Psoas muscle (tissue), 8 donors: ENCODE measurements around the gene PDP2. TPM values are rescaled to one million over a fixed set of nuclear protein-coding genes. Genes with fewer than 3 reads are reported as not detected.

ENCODE experiments used
- ATAC-seq, 4 donors: fragments of 200-7000 bp; cut with Tn5 transposase; one replicate each; pipeline ENCODE4 v1.9.1; 2020; ENCODE audit warnings: moderate library complexity in 3 of 4, mild to moderate bottlenecking in 2 of 4
- DNase-seq, 2 donors: peaks; one replicate each; pipeline ENCODE4 v3.0.0-alpha.2; 2020
- H3K27ac ChIP-seq: fragments of 200-600 bp; one replicate; pipeline ENCODE4 v1.8.0; 2022
- H3K27me3 ChIP-seq, 3 donors: fragments of 200-600 bp in 1 of 3; one replicate each; pipeline versions ENCODE4 v1.6.1 to v1.8.0; 2013 to 2022; ENCODE audit warnings: low read length in 2 of 3, mild to moderate bottlenecking in 2 of 3, moderate library complexity in 1 of 3; ENCODE audit not compliant: insufficient read depth in 3 of 3
- H3K36me3 ChIP-seq, 2 donors: fragments of 200-600 bp in 1 of 2; one replicate each; pipeline versions ENCODE4 v1.6.1 to v1.8.0; 2013 to 2022; ENCODE audit warnings: low read depth in 1 of 2, mild to moderate bottlenecking in 1 of 2, moderate library complexity in 1 of 2; ENCODE audit not compliant: insufficient read depth in 1 of 2
- H3K4me1 ChIP-seq: fragments of 200-600 bp; one replicate; pipeline ENCODE4 v1.8.0; 2022
- H3K4me3 ChIP-seq: fragments of 200-600 bp; one replicate; pipeline ENCODE4 v1.8.0; 2022; ENCODE audit warnings: mild to moderate bottlenecking
- H3K9me3 ChIP-seq: fragments of 200-600 bp; one replicate; pipeline ENCODE4 v1.8.0; 2022
- WGBS, 3 donors: extraction: QIAGEN DNeasy Blood & Tissue Kit; methylation state at CpG; one replicate each; pipeline versions ENCODE4 v1.1.6 to v1.1.7; 2013; 5-methylcytosine and 5-hydroxymethylcytosine counted together
- intact Hi-C, 2 donors: fragments of 100-400 bp; cut with DNase I; formaldehyde crosslinking; loops; one replicate each; pipeline versions ENCODE4 v1.11.0 to v1.14.2; 2022
- polyA plus RNA-seq, 3 donors: library from polyadenylated mRNA; stranded (reverse); fragments of 200-250 nt; gene quantifications; one replicate each; pipeline ENCODE4 v1.2.3, GENCODE V29; 2013
- total RNA-seq, 4 donors: library from RNA; stranded (reverse); fragmentation: NEBNext Ultra II Directional in 2 of 4; extraction: Animal tissue kit (Norgen Biotek cat#: 25700) in 2 of 4; gene quantifications; one replicate each; pipeline versions ENCODE4 v1.2.1 to v1.2.4, GENCODE V29; 2021 to 2023
- TF ChIP-seq, protein P1 (sequence below): fragments of 200-600 bp; IDR thresholded peaks from one replicate; pipeline ENCODE4 v1.8.0; 2022; ENCODE audit warnings: antibody characterized with exemption
- donor health status: healthy with polysubstance abuse.
- donor health status: DM: no; HTN: no; CAD: no; lungs with moderate emphysema.
- donor health status: Bipolar disorder and iron deficiency.
- donor health status: healthy.
- donor health status: DM: yes; HTN: yes; CAD: no.
- donor health status: DM: no; HTN: no; CAD: no.
- donor health status: DM: no; HTN: no; CAD: no.
- donor health status: DM: yes; HTN: yes; CAD: no.

PDP2 gene
- total and polyA plus RNA-seq, 7 donors, result 1.0 to 5.2 (median 3.0) TPM

DNA sequence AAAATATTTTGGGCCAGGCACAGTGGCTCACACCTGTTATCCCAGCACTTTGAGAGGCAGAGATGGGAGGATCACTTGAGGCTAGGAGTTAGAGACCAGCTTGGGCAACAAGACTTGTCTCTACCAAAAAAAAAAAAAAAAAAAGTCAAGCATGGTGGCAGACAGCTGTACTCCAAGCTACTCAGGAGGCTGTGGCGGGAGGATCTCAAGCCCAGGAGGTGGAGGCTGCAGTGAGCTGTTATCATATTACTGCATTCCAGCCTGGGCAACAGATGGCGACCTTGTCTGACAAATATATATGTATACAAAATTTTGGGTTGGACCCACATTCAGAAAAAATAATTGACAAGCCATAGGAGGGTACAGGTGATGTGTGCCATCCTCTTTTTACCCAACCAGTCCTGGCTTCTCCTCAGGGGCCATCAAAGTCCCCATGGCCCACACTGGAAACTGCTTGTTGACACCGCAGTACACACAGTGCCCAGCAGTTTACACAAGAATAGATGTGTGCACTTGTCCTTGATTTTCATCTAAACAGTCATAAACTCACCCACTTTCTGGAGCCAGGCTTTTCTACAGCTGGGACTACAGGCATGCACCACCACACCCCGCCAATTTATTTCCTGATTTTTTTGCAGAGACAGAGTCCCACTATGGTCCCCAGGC, 56.7 kb downstream of the PDP2 start:
- TF ChIP-seq, protein P1, sequence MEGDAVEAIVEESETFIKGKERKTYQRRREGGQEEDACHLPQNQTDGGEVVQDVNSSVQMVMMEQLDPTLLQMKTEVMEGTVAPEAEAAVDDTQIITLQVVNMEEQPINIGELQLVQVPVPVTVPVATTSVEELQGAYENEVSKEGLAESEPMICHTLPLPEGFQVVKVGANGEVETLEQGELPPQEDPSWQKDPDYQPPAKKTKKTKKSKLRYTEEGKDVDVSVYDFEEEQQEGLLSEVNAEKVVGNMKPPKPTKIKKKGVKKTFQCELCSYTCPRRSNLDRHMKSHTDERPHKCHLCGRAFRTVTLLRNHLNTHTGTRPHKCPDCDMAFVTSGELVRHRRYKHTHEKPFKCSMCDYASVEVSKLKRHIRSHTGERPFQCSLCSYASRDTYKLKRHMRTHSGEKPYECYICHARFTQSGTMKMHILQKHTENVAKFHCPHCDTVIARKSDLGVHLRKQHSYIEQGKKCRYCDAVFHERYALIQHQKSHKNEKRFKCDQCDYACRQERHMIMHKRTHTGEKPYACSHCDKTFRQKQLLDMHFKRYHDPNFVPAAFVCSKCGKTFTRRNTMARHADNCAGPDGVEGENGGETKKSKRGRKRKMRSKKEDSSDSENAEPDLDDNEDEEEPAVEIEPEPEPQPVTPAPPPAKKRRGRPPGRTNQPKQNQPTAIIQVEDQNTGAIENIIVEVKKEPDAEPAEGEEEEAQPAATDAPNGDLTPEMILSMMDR, result no peak
- ATAC-seq (no peak), DNase-seq (peak in 1 of 2 donors; percentile 22)
- Histone ChIP-seq H3K27ac (peak overlapping the region; percentile 91), H3K36me3 (peaks cover 0 to 67% of the 10 kb centered on the region in 2 donors), H3K4me1 (peaks cover 26% of the 10 kb centered on the region), H3K4me3 (peak overlapping the region; percentile 91), H3K9me3 (no peaks in the 10 kb centered on the region), H3K27me3 (no peaks in the 10 kb centered on the region)
- WGBS, 3 donors, result 69 to 83% (median 77%) methylated on average over 4 of the region's 4 CpGs
- intact Hi-C loops, result no loop called here

GRCh38 chr16:66937725-66938337, 57.5 kb downstream of the PDP2 start:
- TF ChIP-seq, protein P1, result no peak
- H3K27ac ChIP-seq, result no peak overlapping the region
- intact Hi-C loops, result no loop called here

GRCh38 chr16:66939366-66939765, 59.1 kb downstream of the PDP2 start:
- Histone ChIP-seq H3K27ac (no peak overlapping the region), H3K4me1 (peaks cover 16% of the 10 kb centered on the region), H3K9me3 (no peaks in the 10 kb centered on the region), H3K27me3 (no peaks in the 10 kb centered on the region), H3K36me3 (peaks cover 3 to 82% of the 10 kb centered on the region in 2 donors), H3K4me3 (no peak overlapping the region)
- DNase-seq, result peak in 1 of 2 donors; percentile 37
- no peak for ATAC-seq
- intact Hi-C loops, result no loop called here
- TF ChIP-seq, protein P1, result no peak

More at GRCh38 chr16:66937725-66938337, 57.5 kb downstream of the PDP2 start:
- H3K4me1 ChIP-seq, result peaks cover 22% of the 10 kb centered on the region
- DNase-seq (peak in 1 of 2 donors; percentile 27), ATAC-seq (no peak)
- no peaks in the 10 kb centered on the region for H3K27me3 ChIP-seq
- 85 to 89% (median 88%) methylated on average over 10 of the region's 10 CpGs for WGBS, 3 donors
- H3K4me3 ChIP-seq, result peak overlapping the region; percentile 91
- H3K9me3 ChIP-seq, result no peaks in the 10 kb centered on the region
- peaks cover 3 to 67% of the 10 kb centered on the region in 2 donors for H3K36me3 ChIP-seq

DNA sequence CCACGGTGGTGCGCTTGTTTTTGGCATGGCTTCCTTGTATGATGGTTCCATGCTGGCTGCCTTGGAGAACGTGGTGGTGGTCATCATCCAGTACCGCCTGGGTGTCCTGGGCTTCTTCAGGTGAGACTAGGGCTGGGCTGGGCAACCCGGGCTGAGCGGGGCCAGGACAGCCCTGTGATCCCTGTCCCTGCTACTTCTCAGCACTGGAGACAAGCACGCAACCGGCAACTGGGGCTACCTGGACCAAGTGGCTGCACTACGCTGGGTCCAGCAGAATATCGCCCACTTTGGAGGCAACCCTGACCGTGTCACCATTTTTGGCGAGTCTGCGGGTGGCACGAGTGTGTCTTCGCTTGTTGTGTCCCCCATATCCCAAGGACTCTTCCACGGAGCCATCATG, 59.9 kb downstream of the PDP2 start:
- intact Hi-C loops, result no loop called here
- H3K4me1 ChIP-seq, result peaks cover 16% of the 10 kb centered on the region
- ATAC-seq (no peak), DNase-seq (peak in 1 of 2 donors; percentile 43)
- H3K4me3 ChIP-seq, result no peak overlapping the region
- H3K27me3 ChIP-seq, result no peaks in the 10 kb centered on the region
- TF ChIP-seq, protein P1, result no peak
- 93 to 95% (median 93%) methylated on average over 16 of the region's 16 CpGs for WGBS, 3 donors
- peaks cover 3 to 85% of the 10 kb centered on the region in 2 donors for H3K36me3 ChIP-seq
- no peak overlapping the region for H3K27ac ChIP-seq
- no peaks in the 10 kb centered on the region for H3K9me3 ChIP-seq

Other genes with a start within 250 kb of the PDP2 start
- 10 to 100 TPM in 1 of 4 donors, 1 to 10 TPM in 3; 7.7 to 10.3 (median 9.1) TPM for gene CMTM4, start 183.8 kb upstream of the PDP2 start, total RNA-seq
- 1 to 10 TPM; 2.3 to 4.1 (median 2.4) TPM for gene CMTM4, start 183.8 kb upstream of the PDP2 start, polyA plus RNA-seq
- gene DYNC1LI2, start 128.9 kb upstream of the PDP2 start, total RNA-seq, result 10 to 100 TPM; 60.4 to 68.7 (median 64.8) TPM
- gene DYNC1LI2, start 128.9 kb upstream of the PDP2 start, polyA plus RNA-seq, result 10 to 100 TPM; 30.8 to 76.0 (median 38.3) TPM
- gene TERB1, start 78.9 kb upstream of the PDP2 start, total RNA-seq, result under 1 TPM in 1 of 4 donors, not detected in 3; 0.26 TPM
- gene TERB1, start 78.9 kb upstream of the PDP2 start, polyA plus RNA-seq, result not detected
- 10 to 100 TPM; 23.8 to 34.4 (median 30.8) TPM for gene NAE1, start 49.5 kb upstream of the PDP2 start, total RNA-seq
- 10 to 100 TPM; 22.7 to 46.1 (median 33.0) TPM for gene NAE1, start 49.5 kb upstream of the PDP2 start, polyA plus RNA-seq
- gene CA7, start 36.1 kb upstream of the PDP2 start, total RNA-seq, result not detected
- under 1 TPM in 1 of 3 donors, not detected in 2; 0.05 TPM for gene CA7, start 36.1 kb upstream of the PDP2 start, polyA plus RNA-seq
- gene CDH16, start 38.4 kb downstream of the PDP2 start, total RNA-seq, result 1 to 10 TPM in 1 of 4 donors, under 1 TPM in 1, not detected in 2; 0.53 to 3.3 TPM
- gene CDH16, start 38.4 kb downstream of the PDP2 start, polyA plus RNA-seq, result under 1 TPM; 0.65 to 0.78 (median 0.75) TPM
- 1,000 to 10,000 TPM in 1 of 4 donors, 100 to 1,000 TPM in 3; 164 to 2,869 (median 749) TPM for gene RRAD, start 45.0 kb downstream of the PDP2 start, total RNA-seq
- gene RRAD, start 45.0 kb downstream of the PDP2 start, polyA plus RNA-seq, result 100 to 1,000 TPM; 168 to 304 (median 293) TPM
- gene CIAO2B, start 53.9 kb downstream of the PDP2 start, total RNA-seq, result 100 to 1,000 TPM; 145 to 346 (median 248) TPM
- 100 to 1,000 TPM; 431 to 818 (median 460) TPM for gene CIAO2B, start 53.9 kb downstream of the PDP2 start, polyA plus RNA-seq
- gene CES2, start 55.0 kb downstream of the PDP2 start, total RNA-seq, result 10 to 100 TPM; 22.7 to 92.8 (median 57.6) TPM
- gene CES2, start 55.0 kb downstream of the PDP2 start, polyA plus RNA-seq, result 10 to 100 TPM; 12.8 to 22.4 (median 21.6) TPM
- gene CES3, start 80.8 kb downstream of the PDP2 start, total RNA-seq, result 10 to 100 TPM in 3 of 4 donors, 1 to 10 TPM in 1; 9.7 to 15.2 (median 13.5) TPM
- gene CES3, start 80.8 kb downstream of the PDP2 start, polyA plus RNA-seq, result 1 to 10 TPM in 2 of 3 donors, under 1 TPM in 1; 0.48 to 8.7 (median 8.5) TPM
- gene CES4A, start 108.1 kb downstream of the PDP2 start, total RNA-seq, result 10 to 100 TPM in 2 of 4 donors, 1 to 10 TPM in 2; 6.0 to 41.3 (median 10.4) TPM
- gene CES4A, start 108.1 kb downstream of the PDP2 start, polyA plus RNA-seq, result 1 to 10 TPM; 4.2 to 5.5 (median 4.4) TPM
- 10 to 100 TPM; 32.2 to 66.1 (median 56.7) TPM for gene CBFB, start 148.6 kb downstream of the PDP2 start, total RNA-seq
- gene CBFB, start 148.6 kb downstream of the PDP2 start, polyA plus RNA-seq, result 10 to 100 TPM; 24.3 to 56.3 (median 51.4) TPM
- gene PHAF1, start 229.4 kb downstream of the PDP2 start, total RNA-seq, result 10 to 100 TPM; 12.2 to 19.5 (median 15.5) TPM
- 10 to 100 TPM; 12.3 to 60.4 (median 12.4) TPM for gene PHAF1, start 229.4 kb downstream of the PDP2 start, polyA plus RNA-seq